Islet of Langerhans (tissue), 1 donor: ENCODE measurements around the gene DNAJB14.

Experiments
- FAIRE-seq: peaks from one replicate; lab custom pipeline; 2011; peaks lifted over from hg19 to GRCh38; lab: Jason Lieb, UNC

The DNAJB14 gene

DNA sequence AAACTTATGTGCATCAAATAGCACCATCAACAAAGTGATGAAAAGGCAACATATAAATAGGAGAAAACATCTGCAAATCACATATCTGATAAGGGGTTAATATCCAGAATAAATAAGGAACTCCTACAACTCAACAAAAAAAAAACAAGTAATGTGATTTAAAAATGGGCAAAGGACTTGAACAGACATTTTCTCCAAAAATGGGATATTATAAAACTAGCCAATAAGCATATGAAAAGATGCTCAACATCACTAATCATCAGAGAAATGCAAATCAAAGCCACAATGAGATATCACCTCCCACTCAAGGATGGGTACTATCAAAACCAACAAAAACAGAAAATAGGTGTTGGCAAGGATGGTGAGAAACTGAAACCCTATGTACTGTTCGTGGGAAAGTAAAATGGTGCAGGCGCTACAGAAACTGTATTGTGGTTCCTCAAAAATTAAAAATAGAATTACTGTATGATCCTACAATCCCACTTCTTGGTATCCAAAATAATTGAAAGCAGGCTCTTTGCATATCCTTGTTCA lies 2.4 kb downstream of the DNAJB14 start:
- FAIRE-seq = no peak

- no peak for FAIRE-seq
Measured at GRCh38 chr4:99938243-99938753, 8.1 kb downstream of the DNAJB14 start.

GRCh38 chr4:99934891-99935290 lies 11.5 kb downstream of the DNAJB14 start:
- FAIRE-seq = peak; percentile 85

DNA sequence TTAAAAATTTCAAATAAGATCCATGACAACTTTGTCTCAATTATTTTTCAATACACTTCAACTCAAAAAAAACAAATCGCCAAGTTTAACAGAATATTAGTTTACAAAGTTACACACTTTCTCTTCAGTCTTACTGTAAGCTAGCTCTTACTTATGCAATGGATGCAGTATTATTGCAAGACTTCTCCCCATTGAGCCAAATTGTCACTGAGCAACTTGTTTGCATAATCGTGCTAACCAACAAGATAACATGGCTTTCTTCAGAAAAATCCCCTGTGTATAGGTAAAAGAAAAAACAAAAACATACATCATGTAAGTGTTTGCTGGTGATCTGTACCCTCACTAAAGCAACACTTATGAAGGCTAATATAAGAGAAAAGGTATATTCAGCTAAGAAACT lies 18.9 kb downstream of the DNAJB14 start:
- peak; percentile 76 for FAIRE-seq

- no peak for FAIRE-seq
Measured at GRCh38 chr4:99921174-99921573, 25.2 kb downstream of the DNAJB14 start.

DNA sequence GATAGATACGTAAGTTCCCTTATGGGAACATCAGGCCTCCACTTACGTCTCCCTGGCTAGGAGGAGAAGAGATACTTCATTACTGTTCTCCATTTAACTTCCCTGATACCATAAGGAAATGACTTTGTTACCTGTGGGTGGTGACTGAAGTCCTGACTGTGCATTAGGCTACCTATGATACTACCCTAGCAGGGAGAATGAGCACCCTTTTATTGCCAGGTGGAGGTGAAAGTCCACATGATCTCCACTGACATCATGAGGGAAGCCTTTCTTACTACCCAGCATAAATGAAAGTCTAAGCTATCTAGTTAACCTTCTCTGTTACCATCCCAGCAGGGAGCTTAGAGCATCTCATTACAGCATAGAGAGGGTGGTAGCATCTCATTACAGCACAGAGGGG lies 27.8 kb downstream of the DNAJB14 start:
- FAIRE-seq = no peak

GRCh38 chr4:99917575-99917974 lies 28.8 kb downstream of the DNAJB14 start:
- no peak for FAIRE-seq

DNA sequence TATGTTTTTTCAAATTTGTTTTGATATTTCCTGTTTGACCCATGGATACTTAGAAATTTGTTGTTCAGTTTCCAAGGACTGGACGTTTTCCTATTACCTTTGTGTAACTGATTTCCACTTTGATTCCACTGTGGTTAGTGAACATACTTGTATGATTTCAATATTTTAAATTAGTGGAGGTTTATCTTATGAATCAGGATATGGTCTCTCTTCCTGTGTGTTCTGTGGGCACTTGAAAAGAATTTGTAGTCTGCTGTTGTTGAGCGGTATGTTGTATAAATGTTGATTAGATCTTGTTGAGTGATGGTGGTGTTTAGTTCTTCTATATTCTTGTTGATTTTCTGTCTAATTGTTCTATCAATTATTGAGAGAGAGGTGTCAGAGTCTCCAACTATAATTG lies 31.0 kb downstream of the DNAJB14 start:
- FAIRE-seq = no peak

- FAIRE-seq = no peak
Measured at GRCh38 chr4:99894998-99895397, 51.4 kb downstream of the DNAJB14 start.

DNA sequence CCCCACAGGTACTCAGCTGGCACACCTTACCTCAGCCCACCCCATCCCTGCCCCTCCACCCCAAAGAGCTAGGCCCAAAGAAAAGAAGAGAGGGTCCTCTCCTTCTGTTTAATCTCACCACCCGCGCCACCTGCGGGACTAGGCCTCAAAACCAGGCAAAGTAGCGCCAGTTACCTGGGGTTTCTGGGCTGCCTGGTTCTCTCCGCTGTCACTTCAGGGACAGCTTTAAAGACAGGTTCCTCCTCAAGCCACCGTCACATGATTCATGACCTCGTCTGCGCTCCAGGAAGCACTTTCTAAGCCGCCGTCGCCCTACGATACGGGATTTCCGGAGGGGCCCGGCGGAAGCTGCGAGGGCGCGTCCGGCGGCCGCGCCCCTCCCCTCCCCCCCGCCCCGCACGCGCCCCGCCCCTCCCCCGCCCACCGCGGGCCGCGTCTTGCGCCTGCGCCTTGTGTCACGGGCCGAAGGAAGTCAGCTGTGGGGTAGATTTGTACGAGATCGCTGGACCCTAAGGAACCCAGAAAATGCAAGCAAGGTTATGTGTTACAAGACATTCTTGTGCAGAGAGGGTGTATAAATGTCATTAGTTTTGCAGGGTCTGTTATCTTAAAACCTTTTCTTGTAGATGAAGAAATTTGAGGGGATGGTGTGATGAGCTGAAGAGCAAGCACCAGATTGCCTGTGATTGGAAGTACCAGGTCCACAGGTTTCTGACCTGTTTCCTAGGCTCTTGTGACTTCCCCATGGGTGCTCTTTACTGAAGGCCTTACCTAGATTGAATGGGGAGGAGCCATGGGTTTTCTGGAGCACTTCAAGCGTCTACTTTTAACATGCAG lies 52.0 kb downstream of the DNAJB14 start, which contains the start of gene LAMTOR3:
Gene LAMTOR3, minus strand, starts transcription at position 267 of the 837 bp plus-strand sequence. CDS start 464 bp downstream, outside the sequence.
- FAIRE-seq = peak; percentile 78

GRCh38 chr4:99893839-99894160 lies 52.6 kb downstream of the DNAJB14 start:
- no peak for FAIRE-seq

GRCh38 chr4:99893029-99893428 lies 53.4 kb downstream of the DNAJB14 start:
- no peak for FAIRE-seq

DNA sequence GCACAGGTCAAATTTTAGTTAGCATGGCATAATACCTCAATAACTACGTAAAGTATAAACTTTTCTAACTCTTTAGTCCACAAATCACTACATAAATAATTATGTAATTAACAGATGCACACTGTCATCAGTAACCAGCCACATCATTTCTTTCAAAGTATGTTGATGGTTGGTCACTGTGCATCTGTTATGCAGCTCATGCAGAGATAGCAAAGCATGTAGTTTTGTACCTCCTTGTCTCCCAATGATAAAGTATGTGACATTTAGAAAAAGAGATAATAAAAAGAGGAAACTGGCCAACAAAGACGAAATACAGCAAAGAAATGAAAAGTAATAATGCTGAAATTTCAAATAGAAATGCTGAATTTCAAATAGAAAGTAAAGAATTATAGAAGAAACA lies 55.1 kb downstream of the DNAJB14 start:
- no peak for FAIRE-seq

DNA sequence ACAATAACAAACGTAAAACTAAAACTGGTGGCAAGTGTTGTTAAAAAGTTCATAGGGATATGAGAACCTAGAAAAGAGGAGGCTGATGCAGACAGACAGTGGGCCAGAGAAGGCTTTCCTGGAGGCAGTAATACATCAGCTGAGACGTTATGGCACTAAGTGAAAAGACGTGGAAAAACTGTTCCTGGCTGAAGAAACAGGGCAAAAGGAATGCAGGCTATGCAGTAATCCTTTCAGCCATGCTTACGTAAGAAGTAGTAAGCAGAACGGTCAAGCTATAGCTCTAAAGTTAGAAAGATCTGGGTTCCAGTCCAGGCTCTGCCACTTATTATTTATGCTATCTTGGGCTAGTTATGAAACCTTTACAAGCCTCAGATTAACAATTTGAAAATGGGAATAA lies 58.6 kb downstream of the DNAJB14 start:
- no peak for FAIRE-seq

DNA sequence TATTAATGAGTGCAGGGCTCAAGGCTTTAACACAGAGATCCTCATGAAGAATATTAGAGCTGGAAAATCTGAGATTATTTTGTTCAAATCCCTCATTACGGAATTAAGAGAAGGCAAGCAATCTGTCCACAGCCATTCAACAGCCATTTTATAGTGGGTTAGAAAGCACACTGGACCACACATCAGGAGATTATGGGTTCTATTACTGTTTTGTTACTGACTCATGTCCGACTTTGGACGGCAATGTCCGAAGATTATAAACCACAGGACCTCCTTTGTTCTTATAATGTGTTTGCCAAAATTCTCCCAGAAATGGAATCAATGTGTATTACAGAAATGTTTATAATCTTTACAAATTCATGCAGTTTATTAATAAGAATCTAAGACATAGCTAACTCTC lies 60.3 kb downstream of the DNAJB14 start:
- no peak for FAIRE-seq

- FAIRE-seq = peak; percentile 24
Measured at GRCh38 chr4:99885687-99886086, 60.7 kb downstream of the DNAJB14 start.

GRCh38 chr4:99885063-99885664 lies 61.3 kb downstream of the DNAJB14 start:
- FAIRE-seq = peak; percentile 95

GRCh38 chr4:99879458-99879857 lies 67.0 kb downstream of the DNAJB14 start:
- no peak for FAIRE-seq

- no peak for FAIRE-seq
Measured at GRCh38 chr4:99878604-99879003, 67.8 kb downstream of the DNAJB14 start.

DNA sequence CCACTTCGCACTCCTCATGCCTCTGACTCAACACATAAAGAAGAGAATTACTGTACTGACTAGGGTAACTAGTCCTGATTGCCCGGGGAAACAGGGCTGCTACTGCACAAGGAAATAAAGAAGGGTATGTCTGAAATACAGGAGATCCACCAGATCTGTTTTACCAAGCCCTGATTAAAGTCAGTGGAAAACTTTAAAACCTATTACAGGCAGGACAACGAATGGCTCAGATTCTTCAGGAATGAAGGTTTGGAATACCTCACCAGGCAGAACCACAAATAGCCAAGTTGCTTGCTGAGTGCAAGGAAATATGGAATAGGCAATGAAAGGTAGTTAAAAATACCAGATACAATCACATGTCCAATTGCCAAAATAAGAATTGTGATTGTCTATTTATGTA lies 69.5 kb downstream of the DNAJB14 start:
- FAIRE-seq = no peak

DNA sequence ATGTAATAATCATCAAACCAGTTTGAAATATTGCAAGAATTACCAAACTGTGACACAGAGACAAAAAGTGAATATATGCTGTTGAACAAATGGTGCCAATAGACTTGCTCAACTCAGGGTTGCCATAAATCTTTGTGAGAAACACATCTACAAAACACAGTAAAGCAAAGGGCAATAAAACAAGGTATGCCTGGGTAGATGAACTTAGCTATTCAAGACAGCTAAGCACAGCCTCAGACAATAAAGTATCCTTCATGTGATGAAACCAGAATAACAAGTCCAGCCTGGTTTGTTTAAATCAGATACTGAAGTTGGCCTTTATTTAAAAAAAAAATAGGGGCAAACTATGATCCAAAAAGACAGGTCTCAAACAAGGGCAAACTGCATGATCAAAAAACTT lies 71.3 kb downstream of the DNAJB14 start:
- FAIRE-seq = no peak

DNA sequence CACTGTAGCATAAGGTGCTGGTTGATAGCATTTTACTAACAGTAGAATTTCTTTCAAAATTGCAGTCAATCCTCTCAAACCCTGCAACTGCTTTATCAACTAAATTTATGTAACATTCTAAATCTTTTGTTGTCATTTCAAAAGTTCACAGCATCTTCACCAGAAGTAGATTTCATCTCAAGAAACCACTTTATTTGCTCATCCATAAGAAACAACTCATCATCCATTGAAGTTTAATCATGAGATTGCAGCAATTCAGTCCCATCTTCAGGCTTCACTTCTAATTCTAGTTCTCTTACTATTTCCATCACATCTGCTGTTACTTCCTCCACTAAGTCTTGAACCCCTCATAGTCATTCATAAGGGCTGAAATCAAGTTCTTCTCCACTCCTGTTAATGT lies 73.8 kb downstream of the DNAJB14 start:
- FAIRE-seq = no peak

GRCh38 chr4:99868126-99868596 lies 78.3 kb downstream of the DNAJB14 start:
- no peak for FAIRE-seq
